WI38 (cell line): ENCODE measurements around the gene CARD16.

Experiments
- H3K4me3 ChIP-seq: 2 replicates; pipeline ENCODE4 v1.5.1; 2011; ENCODE audit warnings: low read depth, mild to moderate bottlenecking, control low read depth, low read length
- CTCF ChIP-seq: IDR thresholded peaks from 2 replicates; pipeline ENCODE4 v1.5.1; 2012; ENCODE audit warnings: low read depth, mild to moderate bottlenecking, control low read depth, low read length

The CARD16 gene

GRCh38 chr11:105054723-105055493 lies 9.8 kb upstream of the CARD16 start:
- TF ChIP-seq CTCF = no peak
- H3K4me3 ChIP-seq = no peak overlapping the region

GRCh38 chr11:105052487-105052886 lies 7.4 kb upstream of the CARD16 start:
- TF ChIP-seq CTCF = no peak
- H3K4me3 ChIP-seq = no peak overlapping the region

- no peak overlapping the region for H3K4me3 ChIP-seq
- TF ChIP-seq CTCF = no peak
Observed at GRCh38 chr11:105051559-105051958, 6.4 kb upstream of the CARD16 start.

- TF ChIP-seq CTCF = no peak
- H3K4me3 ChIP-seq = no peak overlapping the region
Observed at GRCh38 chr11:105049481-105049880, 4.3 kb upstream of the CARD16 start.

- TF ChIP-seq CTCF = no peak
- H3K4me3 ChIP-seq = no peak overlapping the region
Observed at GRCh38 chr11:105046898-105047579, 1.9 kb upstream of the CARD16 start.

- TF ChIP-seq CTCF = no peak
- H3K4me3 ChIP-seq = peak overlapping the region; percentile 62
Observed at GRCh38 chr11:105045676-105046296, 651 bp upstream of the CARD16 start.

- H3K4me3 ChIP-seq = peak overlapping the region; percentile 62
- no peak for TF ChIP-seq CTCF
Observed at GRCh38 chr11:105042178-105042577, 3.0 kb downstream of the CARD16 start.
